ENCODE measurements around the gene LAMA1.

LAMA1 gene

DNA sequence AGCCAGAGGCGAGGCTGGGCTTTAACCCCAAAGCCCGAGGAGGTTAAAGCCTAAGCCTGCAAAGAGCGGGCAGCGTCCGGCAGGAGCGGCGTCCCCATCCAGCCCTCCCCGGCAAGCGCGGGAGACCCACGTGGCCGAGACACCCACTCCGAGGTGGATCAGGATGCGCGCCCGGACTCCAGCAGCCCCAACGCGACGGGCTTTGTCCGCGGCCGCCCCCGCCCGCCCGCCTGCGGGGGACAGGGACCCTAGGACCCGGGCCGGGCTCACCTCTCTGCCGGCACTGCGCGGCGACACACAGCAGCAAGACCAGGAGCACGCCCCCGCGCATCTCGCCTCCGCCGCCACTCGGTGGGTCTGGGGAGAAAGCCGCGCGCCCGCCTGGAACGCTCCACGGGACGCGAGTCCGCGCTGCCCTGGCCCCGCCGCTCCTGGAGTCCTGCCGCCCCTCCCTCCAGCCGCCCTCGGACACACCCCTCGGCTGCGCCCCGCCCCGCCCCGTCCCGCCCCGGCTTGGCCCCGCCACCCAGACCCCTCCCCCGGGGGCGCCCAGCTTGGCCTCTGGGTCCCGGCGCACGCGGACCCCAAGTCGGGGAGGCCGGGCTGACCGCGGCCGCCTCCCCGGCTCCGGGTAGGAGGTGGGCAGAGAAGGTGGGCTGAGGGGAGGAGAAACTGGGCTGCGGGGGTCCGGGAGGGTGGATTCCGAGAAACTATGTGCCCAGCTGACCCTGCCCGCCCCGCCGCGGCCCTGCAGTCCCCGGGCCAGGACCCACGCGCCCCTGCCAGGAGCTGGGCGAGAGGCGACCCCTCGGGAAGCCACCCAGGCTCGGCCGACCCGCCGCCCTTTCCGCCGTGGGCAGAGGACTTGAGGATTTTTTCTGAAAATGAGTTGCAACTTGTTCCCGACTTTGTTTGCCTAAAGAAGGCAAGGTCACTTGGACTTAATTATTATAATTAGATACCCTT, at the start of gene LAMA1:
Gene LAMA1 (minus strand): TSS at position 408 of the 966 bp plus-strand sequence. CDS start 77 bp downstream, at position 331.
- H3K27me3 ChIP-seq (ENCODE audit: control insufficient read depth in 1 of 2, insufficient read depth in 2 of 2, low read length in 2 of 2), result peaks cover 23 to 44% of the 10 kb centered on the region in 2 donors
- H3K4me3 ChIP-seq (ENCODE audit: low read length in 2 of 2), result peak within 1 kb of the TSS; percentile 63 to 68
- H3K27ac ChIP-seq (ENCODE audit: low read length), result no peak within 1 kb of the TSS
- no peak within 1 kb of the TSS for H3K9ac ChIP-seq (ENCODE audit: low read length in 2 of 2)
- H3K9me3 ChIP-seq (ENCODE audit: control insufficient read depth in 2 of 2, low read length in 2 of 2), result no peaks in the 10 kb centered on the region
- H3K36me3 ChIP-seq (ENCODE audit: control insufficient read depth in 2 of 2, insufficient read depth in 2 of 2, low read length in 2 of 2), result no peaks in the 10 kb centered on the region
- H3K4me1 ChIP-seq (ENCODE audit: control insufficient read depth, insufficient read depth, low read length), result peaks cover 16% of the 10 kb centered on the region

DNA sequence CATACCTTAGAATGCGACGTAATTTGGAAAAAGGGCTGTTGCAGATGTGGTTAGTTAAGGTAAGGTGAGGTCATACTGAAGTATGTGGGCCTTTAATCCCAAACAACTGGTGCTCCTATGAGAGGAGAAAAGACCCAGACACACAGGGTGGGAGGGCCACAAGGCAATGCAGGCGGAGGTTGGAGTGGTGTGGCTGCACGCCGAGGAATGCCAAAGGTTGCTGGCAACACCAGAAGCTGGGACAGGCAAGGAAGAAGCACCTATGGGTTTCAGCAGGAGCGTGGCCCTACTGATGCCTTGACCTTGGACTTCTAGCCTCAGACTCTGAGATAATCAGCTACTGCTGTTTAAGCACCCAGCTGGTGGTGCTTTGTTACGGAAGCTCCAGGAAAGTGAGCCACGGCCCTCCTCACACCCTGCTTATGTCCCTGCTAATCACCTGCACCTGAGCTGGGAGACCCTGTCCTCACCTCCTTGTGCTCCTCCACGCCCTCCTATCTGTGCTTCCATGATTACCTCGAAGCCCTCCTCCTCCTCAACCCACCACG, 48.3 kb upstream of the LAMA1 start:
- Histone ChIP-seq H3K36me3 (ENCODE audit: control insufficient read depth in 2 of 2, insufficient read depth in 2 of 2, low read length in 2 of 2) (no peaks in the 10 kb centered on the region), H3K27me3 (ENCODE audit: control insufficient read depth in 1 of 2, insufficient read depth in 2 of 2, low read length in 2 of 2) (peaks cover 0 to 4% of the 10 kb centered on the region in 2 donors), H3K4me1 (ENCODE audit: control insufficient read depth, insufficient read depth, low read length) (no peaks in the 10 kb centered on the region), H3K27ac (ENCODE audit: low read length) (no peak overlapping the region), H3K9ac (ENCODE audit: low read length in 2 of 2) (no peak overlapping the region), H3K4me3 (ENCODE audit: low read length in 2 of 2) (no peak overlapping the region), H3K9me3 (ENCODE audit: control insufficient read depth in 2 of 2, low read length in 2 of 2) (no peaks in the 10 kb centered on the region)

GRCh38 chr18:7164323-7165004, 46.9 kb upstream of the LAMA1 start:
- H3K27ac ChIP-seq (ENCODE audit: low read length), result no peak overlapping the region
- H3K4me1 ChIP-seq (ENCODE audit: control insufficient read depth, insufficient read depth, low read length), result no peaks in the 10 kb centered on the region
- H3K9ac ChIP-seq (ENCODE audit: low read length in 2 of 2), result no peak overlapping the region
- H3K27me3 ChIP-seq (ENCODE audit: control insufficient read depth in 1 of 2, insufficient read depth in 2 of 2, low read length in 2 of 2), result peaks cover 0 to 4% of the 10 kb centered on the region in 2 donors
- no peaks in the 10 kb centered on the region for H3K36me3 ChIP-seq (ENCODE audit: control insufficient read depth in 2 of 2, insufficient read depth in 2 of 2, low read length in 2 of 2)
- no peaks in the 10 kb centered on the region for H3K9me3 ChIP-seq (ENCODE audit: control insufficient read depth in 2 of 2, low read length in 2 of 2)
- no peak overlapping the region for H3K4me3 ChIP-seq (ENCODE audit: low read length in 2 of 2)

GRCh38 chr18:7158216-7158615, 40.6 kb upstream of the LAMA1 start:
- Histone ChIP-seq H3K36me3 (ENCODE audit: control insufficient read depth in 2 of 2, insufficient read depth in 2 of 2, low read length in 2 of 2) (no peaks in the 10 kb centered on the region), H3K9ac (ENCODE audit: low read length in 2 of 2) (no peak overlapping the region), H3K27me3 (ENCODE audit: control insufficient read depth in 1 of 2, insufficient read depth in 2 of 2, low read length in 2 of 2) (no peaks in the 10 kb centered on the region), H3K27ac (ENCODE audit: low read length) (no peak overlapping the region), H3K4me3 (ENCODE audit: low read length in 2 of 2) (no peak overlapping the region), H3K9me3 (ENCODE audit: control insufficient read depth in 2 of 2, low read length in 2 of 2) (no peaks in the 10 kb centered on the region), H3K4me1 (ENCODE audit: control insufficient read depth, insufficient read depth, low read length) (no peaks in the 10 kb centered on the region)

GRCh38 chr18:7157760-7158159, 40.2 kb upstream of the LAMA1 start:
- no peak overlapping the region for H3K27ac ChIP-seq (ENCODE audit: low read length)
- H3K4me3 ChIP-seq (ENCODE audit: low read length in 2 of 2), result no peak overlapping the region
- H3K9me3 ChIP-seq (ENCODE audit: control insufficient read depth in 2 of 2, low read length in 2 of 2), result no peaks in the 10 kb centered on the region
- no peaks in the 10 kb centered on the region for H3K27me3 ChIP-seq (ENCODE audit: control insufficient read depth in 1 of 2, insufficient read depth in 2 of 2, low read length in 2 of 2)
- no peaks in the 10 kb centered on the region for H3K4me1 ChIP-seq (ENCODE audit: control insufficient read depth, insufficient read depth, low read length)
- no peak overlapping the region for H3K9ac ChIP-seq (ENCODE audit: low read length in 2 of 2)
- H3K36me3 ChIP-seq (ENCODE audit: control insufficient read depth in 2 of 2, insufficient read depth in 2 of 2, low read length in 2 of 2), result no peaks in the 10 kb centered on the region

- Histone ChIP-seq H3K4me1 (ENCODE audit: control insufficient read depth, insufficient read depth, low read length) (no peaks in the 10 kb centered on the region), H3K27me3 (ENCODE audit: control insufficient read depth in 1 of 2, insufficient read depth in 2 of 2, low read length in 2 of 2) (no peaks in the 10 kb centered on the region), H3K9me3 (ENCODE audit: control insufficient read depth in 2 of 2, low read length in 2 of 2) (no peaks in the 10 kb centered on the region), H3K36me3 (ENCODE audit: control insufficient read depth in 2 of 2, insufficient read depth in 2 of 2, low read length in 2 of 2) (no peaks in the 10 kb centered on the region), H3K4me3 (ENCODE audit: low read length in 2 of 2) (no peak overlapping the region), H3K9ac (ENCODE audit: low read length in 2 of 2) (no peak overlapping the region), H3K27ac (ENCODE audit: low read length) (no peak overlapping the region)
Observed at GRCh38 chr18:7155887-7156286, 38.3 kb upstream of the LAMA1 start.

DNA sequence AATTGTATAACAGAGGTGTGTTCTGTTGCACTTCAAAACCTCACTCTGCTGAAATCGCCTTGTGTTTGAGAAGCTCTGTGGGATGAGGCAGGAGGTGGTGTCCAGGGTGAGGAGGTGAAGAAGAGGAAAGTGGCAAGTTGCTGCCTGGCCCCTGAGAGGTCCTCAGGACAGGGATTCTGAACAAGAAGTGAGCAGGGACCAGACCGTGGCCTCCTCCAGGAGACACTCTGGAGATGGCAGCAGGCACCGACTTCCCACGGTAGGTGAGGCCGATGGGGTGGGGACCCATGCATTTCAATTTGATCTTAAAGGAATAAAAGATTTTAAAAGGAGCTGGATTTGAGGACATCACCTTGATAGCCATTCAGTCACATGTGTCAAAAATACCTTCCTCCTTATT, 37.5 kb upstream of the LAMA1 start:
- H3K9me3 ChIP-seq (ENCODE audit: control insufficient read depth in 2 of 2, low read length in 2 of 2), result no peaks in the 10 kb centered on the region
- no peak overlapping the region for H3K9ac ChIP-seq (ENCODE audit: low read length in 2 of 2)
- H3K4me3 ChIP-seq (ENCODE audit: low read length in 2 of 2), result no peak overlapping the region
- H3K4me1 ChIP-seq (ENCODE audit: control insufficient read depth, insufficient read depth, low read length), result no peaks in the 10 kb centered on the region
- no peaks in the 10 kb centered on the region for H3K27me3 ChIP-seq (ENCODE audit: control insufficient read depth in 1 of 2, insufficient read depth in 2 of 2, low read length in 2 of 2)
- H3K36me3 ChIP-seq (ENCODE audit: control insufficient read depth in 2 of 2, insufficient read depth in 2 of 2, low read length in 2 of 2), result no peaks in the 10 kb centered on the region
- no peak overlapping the region for H3K27ac ChIP-seq (ENCODE audit: low read length)

- no peaks in the 10 kb centered on the region for H3K9me3 ChIP-seq (ENCODE audit: control insufficient read depth in 2 of 2, low read length in 2 of 2)
- H3K27me3 ChIP-seq (ENCODE audit: control insufficient read depth in 1 of 2, insufficient read depth in 2 of 2, low read length in 2 of 2), result no peaks in the 10 kb centered on the region
- H3K36me3 ChIP-seq (ENCODE audit: control insufficient read depth in 2 of 2, insufficient read depth in 2 of 2, low read length in 2 of 2), result no peaks in the 10 kb centered on the region
- H3K4me3 ChIP-seq (ENCODE audit: low read length in 2 of 2), result no peak overlapping the region
- H3K27ac ChIP-seq (ENCODE audit: low read length), result no peak overlapping the region
- H3K9ac ChIP-seq (ENCODE audit: low read length in 2 of 2), result no peak overlapping the region
- H3K4me1 ChIP-seq (ENCODE audit: control insufficient read depth, insufficient read depth, low read length), result no peaks in the 10 kb centered on the region
Observed at GRCh38 chr18:7152440-7152839, 34.8 kb upstream of the LAMA1 start.

GRCh38 chr18:7147399-7147798, 29.8 kb upstream of the LAMA1 start:
- Histone ChIP-seq H3K27me3 (ENCODE audit: control insufficient read depth in 1 of 2, insufficient read depth in 2 of 2, low read length in 2 of 2) (no peaks in the 10 kb centered on the region), H3K4me1 (ENCODE audit: control insufficient read depth, insufficient read depth, low read length) (no peaks in the 10 kb centered on the region), H3K36me3 (ENCODE audit: control insufficient read depth in 2 of 2, insufficient read depth in 2 of 2, low read length in 2 of 2) (no peaks in the 10 kb centered on the region), H3K9me3 (ENCODE audit: control insufficient read depth in 2 of 2, low read length in 2 of 2) (peaks cover 0 to 2% of the 10 kb centered on the region in 2 donors), H3K4me3 (ENCODE audit: low read length in 2 of 2) (no peak overlapping the region), H3K9ac (ENCODE audit: low read length in 2 of 2) (no peak overlapping the region), H3K27ac (ENCODE audit: low read length) (no peak overlapping the region)

DNA sequence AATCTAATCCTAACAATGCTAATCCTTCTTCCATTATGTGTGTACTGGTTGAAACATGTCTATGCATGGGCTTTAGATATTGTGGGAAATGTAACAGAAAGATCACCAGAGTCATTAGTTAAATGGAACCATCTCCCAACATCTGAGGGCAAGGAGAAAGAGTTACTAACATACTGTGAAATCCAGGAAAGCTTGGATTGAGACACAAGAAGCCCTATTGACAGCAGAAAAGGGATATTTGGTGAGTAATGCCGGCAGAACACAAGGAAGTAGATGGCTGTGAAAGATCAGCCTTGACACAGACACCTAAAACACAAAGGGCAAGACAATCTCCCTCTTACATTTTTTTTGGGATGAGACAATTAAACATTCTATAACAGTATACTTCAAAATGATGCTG, 28.5 kb upstream of the LAMA1 start:
- Histone ChIP-seq H3K4me1 (ENCODE audit: control insufficient read depth, insufficient read depth, low read length) (no peaks in the 10 kb centered on the region), H3K4me3 (ENCODE audit: low read length in 2 of 2) (no peak overlapping the region), H3K9me3 (ENCODE audit: control insufficient read depth in 2 of 2, low read length in 2 of 2) (peaks cover 0 to 2% of the 10 kb centered on the region in 2 donors), H3K27me3 (ENCODE audit: control insufficient read depth in 1 of 2, insufficient read depth in 2 of 2, low read length in 2 of 2) (no peaks in the 10 kb centered on the region), H3K9ac (ENCODE audit: low read length in 2 of 2) (no peak overlapping the region), H3K36me3 (ENCODE audit: control insufficient read depth in 2 of 2, insufficient read depth in 2 of 2, low read length in 2 of 2) (no peaks in the 10 kb centered on the region), H3K27ac (ENCODE audit: low read length) (no peak overlapping the region)
